DMS 273 treated with DMSO at 0.1 percent for 48 hours (cell line): ENCODE data around the gene OR4P4.

Experiments
- DNase-seq: peaks from one replicate; lab custom pipeline; 2025; lab: John Stamatoyannopoulos, UW

OR4P4 gene

DNA sequence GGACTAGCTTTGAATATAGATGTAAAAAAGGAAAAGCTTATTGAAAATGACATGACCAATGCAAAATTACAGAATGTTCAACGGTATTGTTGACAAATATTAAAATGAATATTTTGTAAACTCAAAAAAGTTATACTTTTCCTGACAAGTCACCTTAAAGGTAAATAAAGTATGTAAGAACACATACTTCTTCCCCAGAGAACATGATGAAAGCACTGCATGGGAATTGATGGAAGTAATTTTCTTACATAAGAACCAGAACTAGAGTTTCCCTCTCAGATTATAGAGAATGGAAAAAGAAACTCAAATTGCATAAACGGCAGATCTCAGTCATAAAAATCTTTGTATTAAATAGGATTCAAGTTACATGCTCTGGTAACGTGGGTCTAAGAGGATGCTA, at the start of gene OR4P4:
Gene OR4P4 (plus strand): TSS at position 301 of the 400 bp plus-strand sequence.
- no peak for DNase-seq

DNA sequence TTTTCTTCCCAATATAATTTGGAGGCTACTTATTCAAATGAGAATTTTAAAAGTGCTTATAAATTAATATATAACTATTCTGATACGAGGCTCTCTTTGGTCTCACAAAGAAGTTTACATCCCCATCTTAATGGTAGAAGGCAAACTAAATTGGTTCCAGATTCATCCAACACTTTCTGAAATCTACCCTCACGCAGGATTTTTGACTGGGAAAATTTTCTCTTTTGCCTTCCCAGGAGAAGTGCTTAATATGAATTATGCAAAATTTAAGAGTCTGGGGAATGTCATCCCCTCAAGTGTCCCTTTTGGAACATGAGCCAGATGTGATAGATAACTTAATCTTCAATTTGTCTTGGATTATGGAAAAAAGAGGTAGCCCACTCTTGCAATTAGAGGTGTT, 27.4 kb upstream of the OR4P4 start, which contains the start of gene OR4C11:
Gene OR4C11 (minus strand): TSS at position 101 of the 400 bp plus-strand sequence. CDS start 3,272 bp downstream, outside the sequence.
- DNase-seq = no peak

DNA sequence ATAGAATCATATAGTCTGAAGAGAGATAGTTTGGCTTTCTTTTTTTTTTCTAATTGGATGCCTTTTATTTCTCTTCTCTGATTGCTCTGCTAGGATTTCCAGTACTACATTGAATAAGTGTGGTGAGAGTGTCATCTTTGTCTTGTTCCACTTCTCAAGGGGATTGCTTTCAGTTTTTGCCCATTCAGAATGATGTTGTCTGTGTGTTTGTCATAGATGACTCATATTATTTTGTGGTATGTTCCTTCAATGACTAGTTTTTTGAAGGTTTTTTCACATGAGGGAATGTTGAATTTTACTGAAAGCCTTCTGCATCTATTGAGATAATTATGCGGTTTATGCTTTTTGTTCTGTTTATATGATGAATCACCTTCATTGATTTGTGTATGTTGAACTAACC, 10.4 kb upstream of the OR4P4 start:
- DNase-seq = no peak

DNA sequence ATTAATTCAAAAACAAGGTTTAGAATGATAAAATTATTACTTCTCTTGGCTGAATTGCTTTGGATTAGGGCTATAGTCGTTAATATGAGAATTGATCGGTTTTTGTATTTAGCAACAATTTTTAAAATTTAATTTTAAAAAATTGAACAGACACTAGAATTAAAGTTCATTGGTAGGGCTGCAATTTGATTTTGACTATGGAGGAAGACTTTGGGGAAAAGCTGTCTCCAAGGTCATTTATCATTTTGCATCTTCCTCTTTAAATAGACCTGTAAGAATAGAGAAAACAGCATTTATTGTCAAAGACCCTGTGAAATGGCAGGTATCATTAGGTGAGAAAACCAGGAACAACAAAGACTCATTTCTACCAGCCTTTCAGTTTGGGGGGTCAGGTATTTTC, 13.1 kb downstream of the OR4P4 start, which contains the start of gene OR4S2:
Gene OR4S2 (plus strand): TSS at position 301 of the 400 bp plus-strand sequence. CDS start 2,577 bp downstream, outside the sequence.
- DNase-seq = no peak

DNA sequence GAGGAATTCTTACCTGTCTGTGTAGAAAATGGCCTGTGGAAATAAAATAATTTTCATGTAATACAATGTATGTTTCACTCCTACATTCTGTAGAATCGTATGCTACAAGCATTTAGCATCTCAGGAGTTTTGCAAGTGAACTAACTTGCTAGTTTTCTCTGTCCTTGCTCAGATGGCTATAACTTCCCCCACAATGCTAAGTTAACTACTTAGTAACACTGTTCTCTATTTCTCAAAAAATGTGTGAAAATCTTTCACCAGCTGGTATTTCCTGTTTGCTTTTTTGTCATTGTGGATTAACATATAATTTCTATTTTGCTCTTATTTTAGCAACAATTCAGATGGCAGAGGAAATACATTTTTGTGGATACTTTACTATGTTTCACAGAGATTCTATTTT, 17.6 kb downstream of the OR4P4 start:
- DNase-seq = no peak

DNA sequence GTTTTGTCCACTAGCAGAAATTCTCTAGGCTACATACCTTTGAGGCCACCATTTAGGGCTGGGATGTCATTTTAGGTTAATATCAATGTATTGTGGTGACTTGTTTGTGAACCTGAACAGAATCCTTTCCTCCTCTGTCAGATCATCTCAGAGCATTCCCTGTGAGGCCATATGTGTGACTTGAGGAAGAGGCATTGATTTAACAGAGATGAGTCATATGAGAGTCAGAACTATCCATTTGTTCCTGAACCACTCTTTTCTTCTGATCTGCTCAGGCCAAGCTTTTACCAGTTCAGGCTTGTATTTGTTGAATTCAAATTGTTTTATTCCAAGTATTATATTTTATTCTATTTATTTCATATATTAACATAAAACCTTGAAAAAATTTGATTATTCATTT, 20.2 kb downstream of the OR4P4 start:
- no peak for DNase-seq

DNA sequence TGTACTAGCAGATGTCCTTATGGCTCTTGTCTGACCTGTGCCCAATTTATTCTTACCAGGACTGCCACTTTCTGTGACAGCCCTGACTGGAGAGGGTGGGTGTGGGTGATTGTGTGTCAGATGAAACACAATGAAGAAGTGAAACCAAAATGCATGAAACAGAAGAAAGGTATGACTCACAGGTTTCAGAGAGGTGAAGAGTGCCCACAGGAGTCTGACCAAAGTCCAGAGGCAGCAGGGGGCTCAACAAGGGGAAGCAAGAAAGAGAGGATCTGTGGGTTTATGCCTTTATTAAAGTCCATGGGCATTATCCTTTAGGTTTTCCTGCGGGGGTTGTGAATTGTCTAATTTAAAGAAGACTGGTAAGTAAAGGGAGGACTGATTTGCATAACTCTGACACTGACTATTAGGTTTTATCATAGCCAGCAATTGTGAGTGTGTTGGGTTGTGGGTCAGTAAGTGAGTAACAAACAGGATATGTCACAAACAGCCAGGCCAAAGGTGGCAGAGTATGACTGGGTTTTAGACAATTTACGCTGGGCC, 23.2 kb downstream of the OR4P4 start:
- DNase-seq = no peak

DNA sequence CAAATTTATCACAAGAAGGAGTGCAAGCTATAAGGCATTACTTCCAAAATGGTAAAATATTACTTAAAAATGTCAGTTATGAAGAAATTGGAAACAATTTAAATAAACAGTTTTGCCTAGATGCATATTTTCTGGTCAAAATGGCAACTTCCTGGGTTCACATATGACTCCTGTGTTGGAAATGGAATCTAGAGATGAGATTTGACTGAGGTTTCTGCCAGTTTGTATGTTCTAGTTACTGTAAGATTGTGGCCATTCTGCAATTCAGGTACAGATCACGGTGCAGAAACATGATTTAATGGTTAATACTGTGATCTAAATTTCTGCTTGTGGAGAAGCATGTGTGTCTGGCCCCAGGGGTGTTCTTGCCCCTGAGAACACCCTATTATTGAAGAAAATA, 23.7 kb downstream of the OR4P4 start:
- no peak for DNase-seq

DNA sequence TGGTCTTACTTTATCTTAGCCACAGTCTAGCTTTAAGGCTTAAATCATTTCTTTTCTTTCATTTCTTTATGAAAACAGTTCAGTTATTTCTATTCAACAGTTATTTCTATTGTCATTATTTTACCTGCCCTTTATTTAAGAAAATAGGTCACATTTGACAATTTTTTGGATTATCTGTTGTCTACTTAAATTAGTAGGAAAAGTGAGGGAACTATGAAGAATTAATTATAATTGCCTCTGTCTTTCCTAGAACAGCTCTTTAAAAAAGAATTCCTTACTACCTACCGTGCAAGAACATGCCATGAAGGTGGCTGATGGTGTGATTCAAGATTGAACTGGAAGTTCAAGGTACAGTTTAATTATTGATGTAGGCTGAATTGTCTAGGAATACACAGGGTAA, 27.0 kb downstream of the OR4P4 start, which contains the start of gene OR4C6:
Gene OR4C6 (plus strand): TSS at position 301 of the 400 bp plus-strand sequence. CDS start 2,966 bp downstream, outside the sequence.
- DNase-seq = no peak

DNA sequence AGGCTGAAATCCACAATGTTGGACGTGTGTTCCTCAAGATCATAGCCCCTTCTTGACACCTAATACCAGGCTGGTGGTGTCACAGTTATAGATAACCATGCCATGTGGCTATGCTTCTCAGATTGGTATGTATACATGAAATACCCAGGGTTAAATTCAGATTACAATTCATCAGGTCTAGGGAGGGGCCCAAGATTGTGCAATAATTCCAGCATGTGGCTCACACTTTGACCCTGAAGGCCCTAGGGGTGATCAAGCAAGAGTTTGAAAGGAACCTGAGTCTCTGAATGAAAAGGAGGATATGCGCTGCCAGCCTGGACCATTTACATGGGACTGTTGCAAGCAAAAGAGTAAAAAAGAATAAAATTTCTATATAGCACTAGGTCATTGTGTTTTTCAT, 34.5 kb downstream of the OR4P4 start:
- DNase-seq = no peak

DNA sequence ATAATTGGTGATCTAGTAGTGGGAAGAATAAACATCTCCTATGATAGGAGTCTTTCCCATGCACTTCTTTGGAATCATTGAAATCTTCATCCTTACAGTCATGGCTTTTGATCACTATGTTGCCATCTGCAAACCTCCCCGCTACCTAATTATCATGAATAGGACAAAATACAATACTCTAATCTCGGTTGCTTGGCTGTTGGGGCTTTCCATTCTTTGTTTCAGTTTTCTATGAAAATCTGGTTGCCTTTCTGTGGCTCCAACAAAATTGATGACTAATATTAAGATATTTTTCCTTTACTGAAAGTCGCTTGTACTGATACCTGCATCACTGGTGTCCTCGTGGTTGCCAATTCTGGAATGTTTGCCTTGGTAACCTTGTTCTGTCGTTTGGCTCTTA, 38.9 kb downstream of the OR4P4 start:
- DNase-seq = no peak
